HL-60 (cell line): ENCODE data around the gene DYNLRB1.

Source experiments
- DNase-seq, 2 experiments: peaks; one replicate each; pipeline ENCODE4 v3.0.0-alpha.2; 2010 to 2020; ENCODE audit warnings: low read depth in 1 of 2, low spot score in 1 of 2
- H3K27ac ChIP-seq: fragments of 250-450 bp; sonication (Bioruptor Pico); replicated peaks from 2 replicates; pipeline ENCODE4 v1.5.1; 2020; ENCODE audit warnings: mild to moderate bottlenecking, moderate library complexity
- H3K27me3 ChIP-seq: fragments of 250-450 bp; sonication (Bioruptor Pico); 2 replicates; pipeline ENCODE4 v1.5.1; 2021; ENCODE audit warnings: mild to moderate bottlenecking, moderate library complexity; ENCODE audit not compliant: insufficient read depth, poor library complexity, severe bottlenecking
- H3K4me3 ChIP-seq: replicated peaks from 2 replicates; pipeline ENCODE4 v1.5.1; 2011; ENCODE audit warnings: mild to moderate bottlenecking, control low read depth, low read length; ENCODE audit not compliant: insufficient read depth
- GABPA ChIP-seq: IDR thresholded peaks from 2 replicates; pipeline ENCODE4 v1.6.1; 2012; ENCODE audit warnings: low read depth
- POLR2AphosphoS5 ChIP-seq: IDR thresholded peaks from 2 replicates; pipeline ENCODE4 v1.6.1; 2012; ENCODE audit warnings: low read depth
- SPI1 ChIP-seq: IDR thresholded peaks from 2 replicates; pipeline ENCODE4 v1.6.1; 2012; ENCODE audit warnings: low read depth, mild to moderate bottlenecking, borderline replicate concordance
- TF ChIP-seq, protein P1 (sequence below): IDR thresholded peaks from 2 replicates; pipeline ENCODE4 v1.6.1; 2012; ENCODE audit warnings: low read depth; ENCODE audit not compliant: insufficient replicate concordance
- TF ChIP-seq, protein P2 (sequence below): IDR thresholded peaks from one replicate; pipeline ENCODE4 v1.5.1; 2011; ENCODE audit warnings: low read length, control low read depth, inconsistent platforms; ENCODE audit not compliant: insufficient read depth

The DYNLRB1 gene

DNA sequence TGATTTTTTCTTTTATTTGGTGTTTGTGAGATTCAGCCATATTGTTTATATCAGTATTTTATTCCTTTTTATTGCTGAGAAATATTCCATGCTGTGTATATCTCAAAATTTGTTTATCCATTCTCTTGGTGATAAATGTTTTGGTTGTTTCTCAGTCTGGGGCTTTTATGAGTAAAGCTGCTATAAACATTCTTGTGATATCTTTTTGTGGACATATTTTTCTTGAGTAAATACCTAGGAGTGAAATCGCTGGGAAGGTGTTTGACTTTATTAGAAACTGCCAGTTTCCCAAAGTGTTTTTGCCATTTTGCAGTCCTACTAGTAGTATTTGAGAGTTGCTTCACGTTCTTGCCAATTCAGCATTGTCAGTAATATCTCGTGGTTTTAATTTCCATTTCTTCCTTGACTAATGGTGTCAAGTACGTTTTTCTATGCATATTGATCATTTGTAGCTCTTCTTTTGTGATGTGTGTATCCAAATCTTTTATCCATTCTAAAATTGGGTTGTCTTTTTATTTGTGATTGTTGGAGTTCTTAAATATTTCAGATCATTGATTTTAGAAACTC is 31.1 kb upstream of the DYNLRB1 start:
- Histone ChIP-seq H3K27ac (no peak overlapping the region), H3K4me3 (no peak overlapping the region), H3K27me3 (no peaks in the 10 kb centered on the region)
- no peak for DNase-seq
- TF ChIP-seq, protein P1, sequence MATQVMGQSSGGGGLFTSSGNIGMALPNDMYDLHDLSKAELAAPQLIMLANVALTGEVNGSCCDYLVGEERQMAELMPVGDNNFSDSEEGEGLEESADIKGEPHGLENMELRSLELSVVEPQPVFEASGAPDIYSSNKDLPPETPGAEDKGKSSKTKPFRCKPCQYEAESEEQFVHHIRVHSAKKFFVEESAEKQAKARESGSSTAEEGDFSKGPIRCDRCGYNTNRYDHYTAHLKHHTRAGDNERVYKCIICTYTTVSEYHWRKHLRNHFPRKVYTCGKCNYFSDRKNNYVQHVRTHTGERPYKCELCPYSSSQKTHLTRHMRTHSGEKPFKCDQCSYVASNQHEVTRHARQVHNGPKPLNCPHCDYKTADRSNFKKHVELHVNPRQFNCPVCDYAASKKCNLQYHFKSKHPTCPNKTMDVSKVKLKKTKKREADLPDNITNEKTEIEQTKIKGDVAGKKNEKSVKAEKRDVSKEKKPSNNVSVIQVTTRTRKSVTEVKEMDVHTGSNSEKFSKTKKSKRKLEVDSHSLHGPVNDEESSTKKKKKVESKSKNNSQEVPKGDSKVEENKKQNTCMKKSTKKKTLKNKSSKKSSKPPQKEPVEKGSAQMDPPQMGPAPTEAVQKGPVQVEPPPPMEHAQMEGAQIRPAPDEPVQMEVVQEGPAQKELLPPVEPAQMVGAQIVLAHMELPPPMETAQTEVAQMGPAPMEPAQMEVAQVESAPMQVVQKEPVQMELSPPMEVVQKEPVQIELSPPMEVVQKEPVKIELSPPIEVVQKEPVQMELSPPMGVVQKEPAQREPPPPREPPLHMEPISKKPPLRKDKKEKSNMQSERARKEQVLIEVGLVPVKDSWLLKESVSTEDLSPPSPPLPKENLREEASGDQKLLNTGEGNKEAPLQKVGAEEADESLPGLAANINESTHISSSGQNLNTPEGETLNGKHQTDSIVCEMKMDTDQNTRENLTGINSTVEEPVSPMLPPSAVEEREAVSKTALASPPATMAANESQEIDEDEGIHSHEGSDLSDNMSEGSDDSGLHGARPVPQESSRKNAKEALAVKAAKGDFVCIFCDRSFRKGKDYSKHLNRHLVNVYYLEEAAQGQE, result no peak
- TF ChIP-seq SPI1 (no peak), GABPA (no peak), POLR2AphosphoS5 (no peak)
- TF ChIP-seq, protein P2, sequence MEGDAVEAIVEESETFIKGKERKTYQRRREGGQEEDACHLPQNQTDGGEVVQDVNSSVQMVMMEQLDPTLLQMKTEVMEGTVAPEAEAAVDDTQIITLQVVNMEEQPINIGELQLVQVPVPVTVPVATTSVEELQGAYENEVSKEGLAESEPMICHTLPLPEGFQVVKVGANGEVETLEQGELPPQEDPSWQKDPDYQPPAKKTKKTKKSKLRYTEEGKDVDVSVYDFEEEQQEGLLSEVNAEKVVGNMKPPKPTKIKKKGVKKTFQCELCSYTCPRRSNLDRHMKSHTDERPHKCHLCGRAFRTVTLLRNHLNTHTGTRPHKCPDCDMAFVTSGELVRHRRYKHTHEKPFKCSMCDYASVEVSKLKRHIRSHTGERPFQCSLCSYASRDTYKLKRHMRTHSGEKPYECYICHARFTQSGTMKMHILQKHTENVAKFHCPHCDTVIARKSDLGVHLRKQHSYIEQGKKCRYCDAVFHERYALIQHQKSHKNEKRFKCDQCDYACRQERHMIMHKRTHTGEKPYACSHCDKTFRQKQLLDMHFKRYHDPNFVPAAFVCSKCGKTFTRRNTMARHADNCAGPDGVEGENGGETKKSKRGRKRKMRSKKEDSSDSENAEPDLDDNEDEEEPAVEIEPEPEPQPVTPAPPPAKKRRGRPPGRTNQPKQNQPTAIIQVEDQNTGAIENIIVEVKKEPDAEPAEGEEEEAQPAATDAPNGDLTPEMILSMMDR, result no peak

DNA sequence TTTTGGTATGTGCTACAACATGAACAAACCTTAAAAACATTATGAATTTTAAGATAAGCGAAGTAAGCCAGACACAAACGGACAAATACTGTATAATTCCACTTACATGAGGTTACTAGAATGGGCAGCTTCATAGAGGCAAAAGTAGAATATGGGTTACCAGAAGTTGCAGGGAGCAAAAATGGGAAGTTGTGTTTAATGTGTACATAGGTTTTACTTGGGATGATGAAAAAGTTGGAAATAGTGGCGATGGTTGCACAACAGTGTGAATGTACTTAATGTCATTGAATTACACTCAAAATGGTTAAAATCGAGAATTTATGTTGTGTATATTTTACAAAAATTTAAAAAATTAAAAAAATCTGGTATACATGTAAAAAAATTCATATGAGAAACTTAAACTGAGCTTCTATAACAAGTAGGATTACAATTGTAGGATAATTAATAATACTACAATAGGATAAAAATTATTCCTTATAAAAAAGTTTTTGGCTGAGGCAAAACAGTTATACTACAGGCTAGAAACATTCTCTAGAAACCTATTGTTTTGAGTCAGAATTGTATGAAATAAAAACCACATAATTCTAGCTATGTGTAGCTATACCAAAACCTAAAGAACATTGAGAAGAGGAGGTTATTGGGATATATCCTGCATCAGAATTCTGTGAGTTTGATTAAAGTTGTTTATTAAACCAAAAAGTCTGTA is 24.8 kb upstream of the DYNLRB1 start:
- TF ChIP-seq GABPA, result no peak
- TF ChIP-seq SPI1, result no peak
- TF ChIP-seq, protein P1, result no peak
- peak in 1 of 2 experiments; percentile 62 for DNase-seq
- Histone ChIP-seq H3K27me3 (no peaks in the 10 kb centered on the region), H3K27ac (peak overlapping the region; percentile 26), H3K4me3 (no peak overlapping the region)

DNA sequence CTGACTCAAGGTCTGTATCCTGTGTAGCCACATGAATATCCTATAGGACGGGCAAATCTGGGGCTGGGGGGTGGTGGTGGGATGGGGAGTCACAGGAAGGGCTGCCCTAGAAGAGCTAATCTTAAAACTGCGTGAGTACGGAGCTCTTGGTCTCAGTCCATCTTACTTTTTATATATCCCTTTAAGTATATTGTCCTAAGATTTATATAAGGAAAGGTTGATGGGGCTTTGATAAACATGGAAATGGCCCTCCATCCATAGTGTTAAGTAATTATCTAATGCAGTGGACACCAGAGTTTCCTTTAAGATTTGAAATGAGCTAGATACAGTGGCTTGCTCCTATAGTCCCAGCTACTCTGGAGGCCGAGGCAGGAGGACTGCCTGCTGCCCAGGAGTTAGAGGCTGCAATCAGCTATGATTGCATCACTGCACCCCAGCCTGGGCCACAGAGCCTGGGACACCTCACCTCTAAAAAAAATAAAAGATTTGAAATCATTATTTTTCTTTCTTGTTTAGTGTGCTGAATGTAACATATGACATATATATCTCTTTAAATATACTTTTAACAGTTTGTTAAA is 24.2 kb upstream of the DYNLRB1 start:
- Histone ChIP-seq H3K27ac (no peak overlapping the region), H3K4me3 (no peak overlapping the region), H3K27me3 (no peaks in the 10 kb centered on the region)
- no peak for TF ChIP-seq POLR2AphosphoS5
- TF ChIP-seq, protein P1, result no peak
- TF ChIP-seq, protein P2, result no peak
- TF ChIP-seq SPI1, result no peak
- TF ChIP-seq GABPA, result no peak
- DNase-seq, result no peak
